DND-41 (cell line): ENCODE data around the gene TRIM41.

ENCODE experiments used
- ATAC-seq: fragments of 200-7000 bp; cut with Tn5 transposase; 3 replicates; pipeline ENCODE4 v1.9.1; 2021; ENCODE audit warnings: low read depth; ENCODE audit not compliant: insufficient read depth
- DNase-seq: peaks from one replicate; pipeline ENCODE4 v3.0.0-alpha.2; 2020
- H2AFZ ChIP-seq: 2 replicates; pipeline ENCODE4 v1.6.0; 2012; ENCODE audit warnings: low read depth, low read length
- H3K27ac ChIP-seq: 2 replicates; pipeline ENCODE4 v1.5.1; 2012; ENCODE audit warnings: low read length, inconsistent platforms
- H3K27me3 ChIP-seq: fragments of 200-600 bp; sonication (generic); 2 replicates; pipeline ENCODE4 v1.6.0; 2012; ENCODE audit warnings: low read length, mild to moderate bottlenecking, inconsistent platforms; ENCODE audit not compliant: insufficient read depth, poor library complexity
- H3K36me3 ChIP-seq: 2 replicates; pipeline ENCODE4 v1.5.1; 2012; ENCODE audit warnings: low read length, inconsistent platforms; ENCODE audit not compliant: insufficient read depth
- H3K4me1 ChIP-seq: 2 replicates; pipeline ENCODE4 v1.5.1; 2012; ENCODE audit warnings: mild to moderate bottlenecking, low read length; ENCODE audit not compliant: insufficient read depth
- H3K4me2 ChIP-seq: 2 replicates; pipeline ENCODE4 v1.6.0; 2012; ENCODE audit warnings: mild to moderate bottlenecking, moderate library complexity, low read length, inconsistent platforms; ENCODE audit not compliant: insufficient read depth
- H3K4me3 ChIP-seq, 2 experiments: fragments of 200-600 bp in 1 of 2; shearing (Covaris generic) in 1 of 2; 2 replicates each; pipeline ENCODE4 v1.5.1; 2012 to 2016; ENCODE audit warnings: inconsistent platforms in 2 of 2, low read length in 2 of 2, mild to moderate bottlenecking in 2 of 2, low read depth in 1 of 2, moderate library complexity in 1 of 2
- H3K79me2 ChIP-seq: 2 replicates; pipeline ENCODE4 v1.6.0; 2012; ENCODE audit warnings: low read length, inconsistent platforms; ENCODE audit not compliant: insufficient read depth
- H3K9ac ChIP-seq: 2 replicates; pipeline ENCODE4 v1.6.0; 2012; ENCODE audit warnings: low read depth, mild to moderate bottlenecking, inconsistent platforms, low read length, moderate library complexity
- H3K9me3 ChIP-seq: 2 replicates; pipeline ENCODE4 v1.5.1; 2012; ENCODE audit warnings: low read length, moderate library complexity, mild to moderate bottlenecking, inconsistent platforms; ENCODE audit not compliant: insufficient read depth, severe bottlenecking
- H4K20me1 ChIP-seq: 2 replicates; pipeline ENCODE4 v1.6.0; 2012; ENCODE audit warnings: low read length; ENCODE audit not compliant: insufficient read depth
- CTCF ChIP-seq: IDR thresholded peaks from 2 replicates; pipeline ENCODE4 v1.5.1; 2012; ENCODE audit warnings: borderline replicate concordance, low read length, moderate library complexity, mild to moderate bottlenecking; ENCODE audit not compliant: poor library complexity, severe bottlenecking; ENCODE audit errors: extremely low read depth
- EZH2 ChIP-seq: IDR thresholded peaks from 3 replicates; pipeline ENCODE4 v1.6.1; 2012; ENCODE audit warnings: borderline replicate concordance, low read depth, mild to moderate bottlenecking, moderate library complexity, low read length, inconsistent platforms; ENCODE audit not compliant: severe bottlenecking

The TRIM41 gene

GRCh38 chr5:181235323-181235688 is 12.2 kb downstream of the TRIM41 start:
- peaks cover 27% of the 10 kb centered on the region for H3K79me2 ChIP-seq
- peaks cover 10% of the 10 kb centered on the region; the same call in 1 of the 2 replicates for H3K4me1 ChIP-seq
- H3K4me2 ChIP-seq, result no peak overlapping the region
- no peak overlapping the region for H3K9ac ChIP-seq
- TF ChIP-seq EZH2 (no peak), CTCF (no peak)
- H3K9me3 ChIP-seq, result no peaks in the 10 kb centered on the region
- peaks cover 35% of the 10 kb centered on the region for H4K20me1 ChIP-seq
- no peak overlapping the region for H3K27ac ChIP-seq
- no peak overlapping the region for H3K4me3 ChIP-seq
- H3K27me3 ChIP-seq, result no peaks in the 10 kb centered on the region
- ATAC-seq (peak; percentile 19), DNase-seq (no peak)
- no peak overlapping the region for H2AFZ ChIP-seq
- H3K36me3 ChIP-seq, result peaks cover 85% of the 10 kb centered on the region

GRCh38 chr5:181235689-181236366 is 12.7 kb downstream of the TRIM41 start:
- H3K9ac ChIP-seq, result no peak overlapping the region
- H3K79me2 ChIP-seq, result peaks cover 32% of the 10 kb centered on the region
- peaks cover 87% of the 10 kb centered on the region for H3K36me3 ChIP-seq
- peaks cover 13% of the 10 kb centered on the region for H3K4me1 ChIP-seq
- no peak overlapping the region for H3K4me3 ChIP-seq
- H3K9me3 ChIP-seq, result no peaks in the 10 kb centered on the region
- no peak overlapping the region for H3K27ac ChIP-seq
- no peak overlapping the region for H3K4me2 ChIP-seq
- ATAC-seq, result peak; percentile 16
- DNase-seq, result no peak
- H2AFZ ChIP-seq, result no peak overlapping the region
- no peak for TF ChIP-seq CTCF
- no peak for TF ChIP-seq EZH2
- H3K27me3 ChIP-seq, result no peaks in the 10 kb centered on the region
- H4K20me1 ChIP-seq, result peaks cover 38% of the 10 kb centered on the region

GRCh38 chr5:181236471-181236870 is 13.4 kb downstream of the TRIM41 start:
- Histone ChIP-seq H3K27ac (no peak overlapping the region), H3K4me2 (no peak overlapping the region), H3K4me3 (no peak overlapping the region), H3K9me3 (no peaks in the 10 kb centered on the region), H2AFZ (no peak overlapping the region), H3K79me2 (peaks cover 38% of the 10 kb centered on the region), H4K20me1 (peaks cover 44% of the 10 kb centered on the region), H3K9ac (no peak overlapping the region), H3K36me3 (peaks cover 87% of the 10 kb centered on the region), H3K4me1 (peaks cover 20% of the 10 kb centered on the region), H3K27me3 (no peaks in the 10 kb centered on the region)
- TF ChIP-seq EZH2, result no peak
- no peak for TF ChIP-seq CTCF
- DNase-seq (no peak), ATAC-seq (no peak)
